ENCODE measurements around the gene CREB3L2.

Gene CREB3L2

GRCh38 chr7:137886746-137887145 is 115.1 kb downstream of the CREB3L2 start:
- H3K27ac ChIP-seq: no peak overlapping the region
- TF ChIP-seq CTCF (IDR thresholded peaks at IDR 0.05; ENCODE audit: low read depth, low read length): no peak
- H3K9me3 ChIP-seq (ENCODE audit: severe bottlenecking): no peaks in the 10 kb centered on the region
- H3K4me3 ChIP-seq (ENCODE audit: low read depth, low read length): no peak overlapping the region
- H3K36me3 ChIP-seq: peaks cover 10% of the 10 kb centered on the region; the same call in 1 of the 2 replicates
- DNase-seq: no peak
- H3K27me3 ChIP-seq (ENCODE audit: insufficient read depth, low read depth, severe bottlenecking): no peaks in the 10 kb centered on the region

- H3K27ac ChIP-seq: no peak overlapping the region
- no peaks in the 10 kb centered on the region for H3K9me3 ChIP-seq (ENCODE audit: severe bottlenecking)
- no peak for TF ChIP-seq CTCF (IDR thresholded peaks at IDR 0.05; ENCODE audit: low read depth, low read length)
- peaks cover 10% of the 10 kb centered on the region; the same call in 1 of the 2 replicates for H3K36me3 ChIP-seq
- no peaks in the 10 kb centered on the region for H3K27me3 ChIP-seq (ENCODE audit: insufficient read depth, low read depth, severe bottlenecking)
- DNase-seq: no peak
- no peak overlapping the region for H3K4me3 ChIP-seq (ENCODE audit: low read depth, low read length)
Measured at GRCh38 chr7:137886281-137886680, 115.6 kb downstream of the CREB3L2 start.

- Histone ChIP-seq H3K36me3 (peaks cover 10% of the 10 kb centered on the region; the same call in 1 of the 2 replicates), H3K9me3 (ENCODE audit: severe bottlenecking) (no peaks in the 10 kb centered on the region), H3K4me3 (ENCODE audit: low read depth, low read length) (no peak overlapping the region), H3K27ac (no peak overlapping the region), H3K27me3 (ENCODE audit: insufficient read depth, low read depth, severe bottlenecking) (no peaks in the 10 kb centered on the region)
- DNase-seq: no peak
- TF ChIP-seq CTCF (IDR thresholded peaks at IDR 0.05; ENCODE audit: low read depth, low read length): no peak
Measured at GRCh38 chr7:137885678-137886077, 116.2 kb downstream of the CREB3L2 start.

GRCh38 chr7:137882806-137883205 is 119.1 kb downstream of the CREB3L2 start:
- H3K27me3 ChIP-seq (ENCODE audit: insufficient read depth, low read depth, severe bottlenecking): no peaks in the 10 kb centered on the region
- H3K27ac ChIP-seq: no peak overlapping the region
- TF ChIP-seq CTCF (IDR thresholded peaks at IDR 0.05; ENCODE audit: low read depth, low read length): no peak
- DNase-seq: no peak
- H3K36me3 ChIP-seq: peaks cover 15% of the 10 kb centered on the region; the same call in 1 of the 2 replicates
- no peaks in the 10 kb centered on the region for H3K9me3 ChIP-seq (ENCODE audit: severe bottlenecking)
- no peak overlapping the region for H3K4me3 ChIP-seq (ENCODE audit: low read depth, low read length)

- no peak for DNase-seq
- H3K27ac ChIP-seq: no peak overlapping the region
Measured at GRCh38 chr7:137882261-137882668, 119.6 kb downstream of the CREB3L2 start.

More at GRCh38 chr7:137882261-137882668, 119.6 kb downstream of the CREB3L2 start:
- Histone ChIP-seq H3K27me3 (ENCODE audit: insufficient read depth, low read depth, severe bottlenecking) (no peaks in the 10 kb centered on the region), H3K36me3 (peaks cover 15% of the 10 kb centered on the region; the same call in 1 of the 2 replicates), H3K9me3 (ENCODE audit: severe bottlenecking) (no peaks in the 10 kb centered on the region), H3K4me3 (ENCODE audit: low read depth, low read length) (no peak overlapping the region)
- TF ChIP-seq CTCF (IDR thresholded peaks at IDR 0.05; ENCODE audit: low read depth, low read length): no peak
